IMR-90 (cell line): ENCODE results near the gene VEZT. TPM values are rescaled to one million over a fixed set of nuclear protein-coding genes. Genes with fewer than 3 reads are reported as not detected.

Source experiments
- ATAC-seq: fragments of 200-7000 bp; cut with Tn5 transposase; 2 replicates; pipeline ENCODE4 v1.9.1; 2020; ENCODE audit warnings: low read depth, mild to moderate bottlenecking, moderate library complexity
- BruUV-seq: library from RNA; stranded (reverse); fragments of 400-500 nt; replicated peaks from 2 replicates; lab custom pipeline; 2021; lab: Mats Ljungman, UMichigan
- CTCF ChIA-PET: fragments of 300-600 bp; formaldehyde crosslinking; extraction: SDS; loops from one replicate; lab custom pipeline; 2021; ENCODE audit warnings: antibody characterized with exemption; lab: Yijun Ruan, JAX
- POLR2A ChIA-PET: fragments of 300-600 bp; sonication (Branson Sonifier 250); formaldehyde crosslinking; loops from one replicate; lab custom pipeline; 2022; ENCODE audit warnings: antibody characterized with exemption; ENCODE audit not compliant: unreplicated experiment; lab: Charles Lee
- DNase-seq: peaks from one replicate; pipeline ENCODE4 v3.0.0; 2013
- H2AFZ ChIP-seq: replicated peaks from 2 replicates; pipeline ENCODE3; 2013; ENCODE audit warnings: low read length, mild to moderate bottlenecking; ENCODE audit not compliant: poor library complexity
- H2AK5ac ChIP-seq: 2 replicates; pipeline ENCODE4 v1.6.1; 2013; ENCODE audit warnings: low read depth, low read length, inconsistent platforms
- H2AK9ac ChIP-seq: replicated peaks from 2 replicates; pipeline ENCODE3; 2013; ENCODE audit warnings: mild to moderate bottlenecking, low read depth, low read length, moderate library complexity; ENCODE audit not compliant: poor library complexity
- H2BK120ac ChIP-seq: 2 replicates; pipeline ENCODE4 v1.6.1; 2013; ENCODE audit warnings: low read depth, low read length, inconsistent platforms
- H2BK15ac ChIP-seq: 3 replicates; pipeline ENCODE4 v1.6.1; 2013; ENCODE audit warnings: low read depth, low read length, inconsistent platforms
- H2BK20ac ChIP-seq: 2 replicates; pipeline ENCODE4 v1.6.1; 2013; ENCODE audit warnings: low read depth, mild to moderate bottlenecking, inconsistent platforms, low read length, moderate library complexity
- H2BK5ac ChIP-seq: 2 replicates; pipeline ENCODE4 v1.6.1; 2013; ENCODE audit warnings: mild to moderate bottlenecking, low read depth, low read length, inconsistent platforms; ENCODE audit not compliant: poor library complexity, severe bottlenecking
- H3K14ac ChIP-seq: replicated peaks from 2 replicates; pipeline ENCODE4 v1.6.1; 2013; ENCODE audit warnings: low read depth, low read length, inconsistent platforms
- H3K18ac ChIP-seq: 2 replicates; pipeline ENCODE4 v1.6.1; 2013; ENCODE audit warnings: low read depth, low read length, control low read depth
- H3K23ac ChIP-seq: 2 replicates; pipeline ENCODE4 v1.6.1; 2013; ENCODE audit warnings: low read depth, low read length, inconsistent platforms
- H3K27ac ChIP-seq: 2 replicates; pipeline ENCODE4 v1.5.1; 2013; ENCODE audit warnings: mild to moderate bottlenecking, control low read depth, low read length; ENCODE audit not compliant: insufficient read depth
- H3K27me3 ChIP-seq: 2 replicates; pipeline ENCODE4 v1.6.1; 2013; ENCODE audit warnings: low read length; ENCODE audit not compliant: control insufficient read depth, insufficient read depth
- H3K36me3 ChIP-seq: 2 replicates; pipeline ENCODE4 v1.6.1; 2013; ENCODE audit warnings: low read length, mixed read lengths; ENCODE audit not compliant: control insufficient read depth, insufficient read depth
- H3K4ac ChIP-seq: 2 replicates; pipeline ENCODE4 v1.6.1; 2013; ENCODE audit warnings: low read depth, low read length, inconsistent platforms
- H3K4me1 ChIP-seq: 2 replicates; pipeline ENCODE4 v1.6.1; 2013; ENCODE audit warnings: low read length, mixed read lengths; ENCODE audit not compliant: control insufficient read depth, insufficient read depth
- H3K4me2 ChIP-seq: 2 replicates; pipeline ENCODE4 v1.6.1; 2013; ENCODE audit warnings: low read depth, mild to moderate bottlenecking, control low read depth, low read length, moderate library complexity
- H3K4me3 ChIP-seq: 2 replicates; pipeline ENCODE4 v1.5.1; 2013; ENCODE audit warnings: low read depth, mild to moderate bottlenecking, control low read depth, low read length, moderate library complexity; ENCODE audit not compliant: insufficient read depth
- H3K56ac ChIP-seq: 2 replicates; pipeline ENCODE4 v1.6.1; 2013; ENCODE audit warnings: low read length, inconsistent platforms; ENCODE audit not compliant: insufficient read depth; ENCODE audit errors: extremely low read depth
- H3K79me1 ChIP-seq, 2 experiments: 2 replicates each; pipeline ENCODE4 v1.6.1; 2013; ENCODE audit warnings: low read length in 2 of 2, inconsistent platforms in 1 of 2, low read depth in 1 of 2
- H3K9ac ChIP-seq: 2 replicates; pipeline ENCODE4 v1.6.1; 2013; ENCODE audit warnings: low read depth, low read length, control low read depth
- H3K9me1 ChIP-seq: 2 replicates; pipeline ENCODE4 v1.6.1; 2013; ENCODE audit warnings: low read length, inconsistent platforms; ENCODE audit not compliant: insufficient read depth
- H3K9me3 ChIP-seq: 2 replicates; pipeline ENCODE4 v1.6.1; 2013; ENCODE audit warnings: low read length; ENCODE audit not compliant: control insufficient read depth, insufficient read depth
- H4K20me1 ChIP-seq: 2 replicates; pipeline ENCODE4 v1.6.1; 2013; ENCODE audit warnings: low read length, inconsistent platforms; ENCODE audit not compliant: insufficient read depth
- H4K5ac ChIP-seq: 2 replicates; pipeline ENCODE4 v1.6.1; 2013; ENCODE audit warnings: mild to moderate bottlenecking, low read depth, low read length, control low read depth
- H4K8ac ChIP-seq, 2 experiments: 2 replicates each; pipeline ENCODE4 v1.6.1; 2013; ENCODE audit warnings: low read depth in 2 of 2, low read length in 2 of 2, control low read depth in 1 of 2, inconsistent platforms in 1 of 2
- H4K91ac ChIP-seq: 2 replicates; pipeline ENCODE4 v1.6.1; 2013; ENCODE audit warnings: low read depth, low read length, inconsistent platforms; ENCODE audit not compliant: insufficient read depth
- BHLHE40 ChIP-seq: fragments of 150-350 bp; IDR thresholded peaks from 2 replicates; pipeline ENCODE4 v1.6.1; 2016; ENCODE audit warnings: mild to moderate bottlenecking, low read depth, low read length
- CEBPB ChIP-seq: IDR thresholded peaks from 2 replicates; pipeline ENCODE4 v1.6.1; 2012; ENCODE audit warnings: low read depth, low read length, improper control_type of control experiment
- CHD1 ChIP-seq: IDR thresholded peaks from 2 replicates; pipeline ENCODE4 v1.6.1; 2012; ENCODE audit warnings: low read depth, low read length, improper control_type of control experiment
- CTCF ChIP-seq: conservative IDR thresholded peaks from 2 replicates; pipeline ENCODE4 v1.5.1; 2012; ENCODE audit warnings: mild to moderate bottlenecking, low read depth, low read length, improper control_type of control experiment
- FOS ChIP-seq: fragments of 150-350 bp; IDR thresholded peaks from 2 replicates; pipeline ENCODE4 v1.6.1; 2016; ENCODE audit warnings: low read depth, low read length
- MAFK ChIP-seq: IDR thresholded peaks from 2 replicates; pipeline ENCODE4 v1.6.1; 2012; ENCODE audit warnings: low read depth, low read length, improper control_type of control experiment
- MAZ ChIP-seq: IDR thresholded peaks from 2 replicates; pipeline ENCODE4 v1.6.1; 2012; ENCODE audit warnings: low read depth, mild to moderate bottlenecking, low read length, improper control_type of control experiment, moderate library complexity, borderline replicate concordance
- MXI1 ChIP-seq: IDR thresholded peaks from 2 replicates; pipeline ENCODE4 v1.6.1; 2012; ENCODE audit warnings: low read depth, mild to moderate bottlenecking, low read length, moderate library complexity, borderline replicate concordance
- NFE2L2 ChIP-seq: fragments of 150-350 bp; IDR thresholded peaks from 2 replicates; pipeline ENCODE4 v1.6.1; 2016; ENCODE audit warnings: low read depth, mild to moderate bottlenecking, low read length
- POLR2A ChIP-seq: IDR thresholded peaks from 2 replicates; pipeline ENCODE4 v1.6.1; 2012; ENCODE audit warnings: mild to moderate bottlenecking, low read depth, low read length
- RAD21 ChIP-seq: IDR thresholded peaks from 2 replicates; pipeline ENCODE4 v1.6.1; 2012; ENCODE audit warnings: low read length, improper control_type of control experiment
- RCOR1 ChIP-seq: IDR thresholded peaks from 2 replicates; pipeline ENCODE4 v1.6.1; 2012; ENCODE audit warnings: mild to moderate bottlenecking, low read length, improper control_type of control experiment; ENCODE audit not compliant: insufficient replicate concordance
- RFX5 ChIP-seq: IDR thresholded peaks from 2 replicates; pipeline ENCODE4 v1.8.0; 2012; ENCODE audit warnings: low read depth, mild to moderate bottlenecking, low read length, moderate library complexity
- SMC3 ChIP-seq: fragments of 150-350 bp; IDR thresholded peaks from 2 replicates; pipeline ENCODE4 v1.6.1; 2016; ENCODE audit warnings: low read depth, mild to moderate bottlenecking, antibody characterized with exemption, low read length, moderate library complexity
- WGBS, 2 experiments: methylation state at CpG; one replicate each; pipeline versions ENCODE4 v1.1.5 to v1.1.7; 2013; ENCODE audit warnings: missing lambda C conversion rate in 2 of 2; ENCODE audit not compliant: insufficient read length in 1 of 2; ENCODE audit errors: extremely low coverage in 2 of 2; 5-methylcytosine and 5-hydroxymethylcytosine counted together
- dilution Hi-C: fragments of 300-500 bp; cut with HindIII; formaldehyde crosslinking; loops from one replicate; pipeline ENCODE4 v1.14.3; 2018; ENCODE audit warnings: low sequenced_read_pairs; ENCODE audit not compliant: unreplicated experiment
- in situ Hi-C: fragments of 300-500 bp; cut with MboI; formaldehyde crosslinking; loops from 3 replicates; pipeline ENCODE4 v1.14.3; 2019; ENCODE audit warnings: low sequenced_read_pairs, inconsistent platforms, mixed read lengths
- intact Hi-C: fragments of 100-400 bp; cut with micrococcal nuclease; formaldehyde crosslinking; loops from 2 replicates; pipeline ENCODE4 v1.10.0; 2022
- polyA plus RNA-seq, 3 experiments: library from polyadenylated mRNA; depleted of rRNA; stranded (reverse); fragments of >200 nt; gene quantifications; 2 replicates each; pipeline ENCODE4 v1.2.3, GENCODE V29; 2012; ENCODE audit warnings: low replicate concordance in 1 of 3
- total RNA-seq: library from RNA; depleted of rRNA; stranded (reverse); fragments of >200 nt; gene quantifications from 2 replicates; pipeline ENCODE4 v1.2.3, GENCODE V29; 2012
- TF ChIP-seq, protein P1 (sequence below): fragments of 150-350 bp; IDR thresholded peaks from 2 replicates; pipeline ENCODE4 v1.6.1; 2017; ENCODE audit warnings: mild to moderate bottlenecking, antibody characterized with exemption, low read length, low read depth
- TF ChIP-seq, protein P2 (sequence below): fragments of 150-350 bp; IDR thresholded peaks from 2 replicates; pipeline ENCODE4 v1.6.1; 2016; ENCODE audit warnings: low read depth, mild to moderate bottlenecking, low read length, moderate library complexity, borderline replicate concordance

VEZT gene
- total and polyA plus RNA-seq, 2 of the 4 experiments (the other 2 are of a cell fraction), result 54.5 to 90.2 TPM

- no peak overlapping the region for H2AFZ ChIP-seq
- dilution Hi-C loops, result no loop called here
- H2AK9ac ChIP-seq, result no peak overlapping the region
- H2AK5ac ChIP-seq, result peak overlapping the region; percentile 33; the same call in 1 of the 2 replicates
- H2BK15ac ChIP-seq, result peak overlapping the region; percentile 4; the same call in 2 of the 3 replicates
- ChIA-PET CTCF (interaction anchor here (0.5 to 1.0 kb wide), 3 partner anchors 9 to 19 kb away, joined by 3 to 5 read pairs (median 5); no protein-coding TSS in a partner anchor), POLR2A (no interaction called here)
- H3K4me1 ChIP-seq, result peaks cover 15% of the 10 kb centered on the region
- no TSS peak for BruUV-seq
- in situ Hi-C loops, result no loop called here
- peak overlapping the region; percentile 50; the same call in 1 of the 2 replicates for H3K18ac ChIP-seq
- WGBS, 2 experiments, result no CpG with 5 or more reads among the region's 4 CpGs
- no peak overlapping the region for H3K27ac ChIP-seq
- H2BK5ac ChIP-seq, result no peak overlapping the region
- H3K79me1 ChIP-seq, result no peaks in the 10 kb centered on the region
- no peak overlapping the region for H3K9ac ChIP-seq
- H4K91ac ChIP-seq, result peak overlapping the region; percentile 33; the same call in 1 of the 2 replicates
- DNase-seq (no peak), ATAC-seq (no peak)
- no peak overlapping the region; the same call in 1 of the 2 replicates for H3K14ac ChIP-seq
- no peaks in the 10 kb centered on the region for H3K36me3 ChIP-seq
- intact Hi-C loops, result no loop called here
- H2BK120ac ChIP-seq, result peak overlapping the region; percentile 61; the same call in 1 of the 2 replicates
- no peaks in the 10 kb centered on the region for H3K27me3 ChIP-seq
- peak overlapping the region; percentile 11; the same call in 1 of the 2 replicates for H3K23ac ChIP-seq
- no peak overlapping the region; the same call in 1 of the 2 replicates for H4K5ac ChIP-seq
- H3K9me3 ChIP-seq, result no peaks in the 10 kb centered on the region
- H3K4ac ChIP-seq, result peak overlapping the region; percentile 3; the same call in 1 of the 2 replicates
- no peak overlapping the region for H3K4me3 ChIP-seq
- H4K20me1 ChIP-seq, result no peaks in the 10 kb centered on the region
- H3K56ac ChIP-seq, result no peak overlapping the region
- H3K9me1 ChIP-seq, result peaks cover 7% of the 10 kb centered on the region
- no peak overlapping the region for H3K4me2 ChIP-seq
- TF ChIP-seq BHLHE40, result no peak
- TF ChIP-seq, protein P1, sequence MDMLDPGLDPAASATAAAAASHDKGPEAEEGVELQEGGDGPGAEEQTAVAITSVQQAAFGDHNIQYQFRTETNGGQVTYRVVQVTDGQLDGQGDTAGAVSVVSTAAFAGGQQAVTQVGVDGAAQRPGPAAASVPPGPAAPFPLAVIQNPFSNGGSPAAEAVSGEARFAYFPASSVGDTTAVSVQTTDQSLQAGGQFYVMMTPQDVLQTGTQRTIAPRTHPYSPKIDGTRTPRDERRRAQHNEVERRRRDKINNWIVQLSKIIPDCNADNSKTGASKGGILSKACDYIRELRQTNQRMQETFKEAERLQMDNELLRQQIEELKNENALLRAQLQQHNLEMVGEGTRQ, result no peak
- no peak for TF ChIP-seq CHD1
- TF ChIP-seq, protein P2, sequence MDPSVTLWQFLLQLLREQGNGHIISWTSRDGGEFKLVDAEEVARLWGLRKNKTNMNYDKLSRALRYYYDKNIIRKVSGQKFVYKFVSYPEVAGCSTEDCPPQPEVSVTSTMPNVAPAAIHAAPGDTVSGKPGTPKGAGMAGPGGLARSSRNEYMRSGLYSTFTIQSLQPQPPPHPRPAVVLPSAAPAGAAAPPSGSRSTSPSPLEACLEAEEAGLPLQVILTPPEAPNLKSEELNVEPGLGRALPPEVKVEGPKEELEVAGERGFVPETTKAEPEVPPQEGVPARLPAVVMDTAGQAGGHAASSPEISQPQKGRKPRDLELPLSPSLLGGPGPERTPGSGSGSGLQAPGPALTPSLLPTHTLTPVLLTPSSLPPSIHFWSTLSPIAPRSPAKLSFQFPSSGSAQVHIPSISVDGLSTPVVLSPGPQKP, result no peak
- TF ChIP-seq RAD21, result no peak
- TF ChIP-seq MAFK, result no peak
- no peak for TF ChIP-seq MXI1
- TF ChIP-seq SMC3, result no peak
- TF ChIP-seq FOS, result no peak
- TF ChIP-seq CTCF, result no peak
- no peak for TF ChIP-seq MAZ
- TF ChIP-seq CEBPB, result no peak
- no peak for TF ChIP-seq POLR2A
- no peak for TF ChIP-seq RFX5
- no peak for TF ChIP-seq RCOR1
- no peak for TF ChIP-seq NFE2L2
- H2BK20ac ChIP-seq, result peak overlapping the region; percentile 2; the same call in 1 of the 2 replicates
- H4K8ac ChIP-seq, result peak overlapping the region; percentile 34 to 47; a peak in 1 of 4 replicates
Observed at GRCh38 chr12:95316798-95317197, 99.2 kb downstream of the VEZT start.
